ENCODE data around the gene CHIC2.
A peak's percentile ranks its signal among the peaks of the same experiment; 100 is the strongest.

The CHIC2 gene

GRCh38 chr4:54092405-54093323, 28.3 kb upstream of the CHIC2 start:
- DNase-seq = no peak

- DNase-seq = peak; percentile 81
These were observed 27.4 kb upstream of the CHIC2 start for GRCh38 chr4:54091637-54092404.

- no peak for DNase-seq
These were observed 26.6 kb upstream of the CHIC2 start for GRCh38 chr4:54090804-54091623.

GRCh38 chr4:54090404-54090803, 26.0 kb upstream of the CHIC2 start:
- no peak for DNase-seq

GRCh38 chr4:54089875-54090274, 25.5 kb upstream of the CHIC2 start:
- no peak for DNase-seq

- no peak for DNase-seq
These were observed 20.9 kb upstream of the CHIC2 start for GRCh38 chr4:54085284-54085683.

GRCh38 chr4:54082168-54082567, 17.8 kb upstream of the CHIC2 start:
- DNase-seq = peak; percentile 33

- no peak for DNase-seq
These were observed 13.4 kb upstream of the CHIC2 start for GRCh38 chr4:54077812-54078211.

- no peak for DNase-seq
These were observed 12.3 kb upstream of the CHIC2 start for GRCh38 chr4:54076673-54077072.

GRCh38 chr4:54074381-54074780, 10.0 kb upstream of the CHIC2 start:
- DNase-seq = no peak

GRCh38 chr4:54073271-54073880, 9.0 kb upstream of the CHIC2 start:
- no peak for DNase-seq

- DNase-seq = no peak
These were observed 2.8 kb upstream of the CHIC2 start for GRCh38 chr4:54067166-54067565.

GRCh38 chr4:54066718-54067129, 2.3 kb upstream of the CHIC2 start:
- DNase-seq = no peak

GRCh38 chr4:54066088-54066415, 1.6 kb upstream of the CHIC2 start:
- DNase-seq = no peak

GRCh38 chr4:54065282-54066087, 1.1 kb upstream of the CHIC2 start:
- DNase-seq = no peak

- no peak for DNase-seq
These were observed 578 bp downstream of the CHIC2 start for GRCh38 chr4:54063737-54064316.

- DNase-seq = no peak
These were observed 1.2 kb downstream of the CHIC2 start for GRCh38 chr4:54063229-54063628.

- no peak for DNase-seq
These were observed 2.0 kb downstream of the CHIC2 start for GRCh38 chr4:54062392-54062791.

- no peak for DNase-seq
These were observed 2.5 kb downstream of the CHIC2 start for GRCh38 chr4:54061873-54062272.

- DNase-seq = no peak
These were observed 3.3 kb downstream of the CHIC2 start for GRCh38 chr4:54061067-54061466.

GRCh38 chr4:54060116-54060515, 4.3 kb downstream of the CHIC2 start:
- DNase-seq = no peak

- no peak for DNase-seq
These were observed 6.2 kb downstream of the CHIC2 start for GRCh38 chr4:54058171-54058570.

All from NCI-H2171 treated with DMSO at 0.1 percent for 48 hours (cell line).